ENCODE results near the gene NHEJ1.

Gene NHEJ1

DNA sequence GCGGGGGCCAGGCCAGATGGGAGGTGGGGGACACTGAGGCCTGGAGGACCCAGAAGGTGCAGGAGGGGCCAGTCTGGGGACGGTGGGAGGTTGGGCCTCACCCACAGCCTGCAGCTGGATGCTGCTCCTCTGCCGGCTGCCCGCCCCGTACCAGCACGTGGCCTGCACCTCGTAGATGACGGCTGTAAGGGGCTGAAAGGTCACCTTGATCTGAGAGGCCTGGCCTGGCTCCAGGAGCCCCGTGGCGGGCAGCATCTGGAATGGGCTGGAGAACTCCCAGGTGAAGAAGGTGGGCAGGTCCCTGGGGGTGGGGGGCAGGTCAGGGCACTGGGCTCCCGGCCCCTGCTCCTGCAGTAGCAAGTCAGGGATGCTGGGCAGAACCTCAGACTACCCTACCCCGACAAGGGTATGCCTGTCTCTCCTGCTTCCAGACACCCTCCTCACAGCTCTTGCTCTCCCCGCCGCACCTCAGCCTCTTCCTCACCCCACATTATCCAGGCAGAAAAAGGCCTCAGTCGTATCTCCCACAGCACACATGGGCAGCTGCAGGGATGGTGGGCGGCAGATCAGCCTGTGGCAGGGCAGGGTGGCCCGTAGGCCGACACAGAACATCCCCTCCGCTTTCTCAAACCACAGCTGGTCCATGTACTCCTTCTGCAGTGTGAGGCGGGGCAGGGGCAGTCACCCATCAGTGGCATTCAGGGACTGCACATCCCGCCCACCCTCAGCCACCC, 129.4 kb downstream of the NHEJ1 start:
- Histone ChIP-seq H3K27ac (no peak overlapping the region), H3K4me3 (ENCODE audit: low read depth, low read length) (no peak overlapping the region), H3K9ac (no peak overlapping the region), H3K4me2 (ENCODE audit: low read length) (no peak overlapping the region), H3K27me3 (ENCODE audit: control insufficient read depth, insufficient read depth, low read length) (no peaks in the 10 kb centered on the region), H3K9me3 (ENCODE audit: control insufficient read depth, low read length) (no peaks in the 10 kb centered on the region), H3K36me3 (ENCODE audit: control insufficient read depth, insufficient read depth, low read length) (no peaks in the 10 kb centered on the region), H3K4me1 (peaks cover 3% of the 10 kb centered on the region), H3K79me2 (no peaks in the 10 kb centered on the region), H2AFZ (no peak overlapping the region)
- TF ChIP-seq, protein P1, sequence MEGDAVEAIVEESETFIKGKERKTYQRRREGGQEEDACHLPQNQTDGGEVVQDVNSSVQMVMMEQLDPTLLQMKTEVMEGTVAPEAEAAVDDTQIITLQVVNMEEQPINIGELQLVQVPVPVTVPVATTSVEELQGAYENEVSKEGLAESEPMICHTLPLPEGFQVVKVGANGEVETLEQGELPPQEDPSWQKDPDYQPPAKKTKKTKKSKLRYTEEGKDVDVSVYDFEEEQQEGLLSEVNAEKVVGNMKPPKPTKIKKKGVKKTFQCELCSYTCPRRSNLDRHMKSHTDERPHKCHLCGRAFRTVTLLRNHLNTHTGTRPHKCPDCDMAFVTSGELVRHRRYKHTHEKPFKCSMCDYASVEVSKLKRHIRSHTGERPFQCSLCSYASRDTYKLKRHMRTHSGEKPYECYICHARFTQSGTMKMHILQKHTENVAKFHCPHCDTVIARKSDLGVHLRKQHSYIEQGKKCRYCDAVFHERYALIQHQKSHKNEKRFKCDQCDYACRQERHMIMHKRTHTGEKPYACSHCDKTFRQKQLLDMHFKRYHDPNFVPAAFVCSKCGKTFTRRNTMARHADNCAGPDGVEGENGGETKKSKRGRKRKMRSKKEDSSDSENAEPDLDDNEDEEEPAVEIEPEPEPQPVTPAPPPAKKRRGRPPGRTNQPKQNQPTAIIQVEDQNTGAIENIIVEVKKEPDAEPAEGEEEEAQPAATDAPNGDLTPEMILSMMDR (IDR thresholded peaks at IDR 0.05), result no peak

DNA sequence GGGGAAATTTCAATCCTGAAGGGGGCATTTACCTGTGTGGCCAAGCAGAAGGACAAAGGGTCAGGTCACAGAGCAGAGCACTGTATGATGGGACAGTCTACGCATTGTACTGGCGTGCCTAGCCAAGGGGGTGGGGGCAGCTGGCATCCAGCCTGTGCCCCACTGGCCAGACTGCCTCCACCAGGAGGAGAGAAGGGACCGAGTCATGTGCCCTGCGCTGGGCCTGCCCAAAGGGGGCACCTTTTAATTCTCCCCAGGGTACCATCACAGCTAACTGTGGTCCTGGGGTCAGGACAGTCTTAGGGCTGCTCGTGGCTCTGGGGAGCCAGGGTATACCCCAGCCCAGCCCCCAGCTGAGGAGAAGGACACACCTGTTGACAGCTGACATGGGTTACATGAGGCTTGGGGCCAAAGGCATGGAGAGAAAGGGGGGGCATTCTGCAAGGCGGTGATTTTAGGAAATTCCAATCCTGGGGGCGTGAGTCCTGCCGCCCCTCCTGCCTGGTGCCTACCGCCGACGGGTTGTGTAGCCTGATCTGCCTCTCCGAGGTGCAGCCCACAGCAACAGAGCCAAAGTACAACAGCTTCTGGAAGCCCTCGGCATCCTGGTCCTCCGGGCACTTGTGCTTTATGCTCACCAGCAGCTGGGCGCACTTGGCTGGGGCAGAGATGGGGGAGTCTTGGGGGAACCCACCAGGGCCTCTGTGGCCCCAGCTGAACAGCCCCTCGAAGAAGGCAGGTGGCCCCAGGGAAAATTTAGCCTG, 130.3 kb downstream of the NHEJ1 start:
- no peaks in the 10 kb centered on the region for H3K27me3 ChIP-seq (ENCODE audit: control insufficient read depth, insufficient read depth, low read length)
- no peak overlapping the region for H3K9ac ChIP-seq

DNA sequence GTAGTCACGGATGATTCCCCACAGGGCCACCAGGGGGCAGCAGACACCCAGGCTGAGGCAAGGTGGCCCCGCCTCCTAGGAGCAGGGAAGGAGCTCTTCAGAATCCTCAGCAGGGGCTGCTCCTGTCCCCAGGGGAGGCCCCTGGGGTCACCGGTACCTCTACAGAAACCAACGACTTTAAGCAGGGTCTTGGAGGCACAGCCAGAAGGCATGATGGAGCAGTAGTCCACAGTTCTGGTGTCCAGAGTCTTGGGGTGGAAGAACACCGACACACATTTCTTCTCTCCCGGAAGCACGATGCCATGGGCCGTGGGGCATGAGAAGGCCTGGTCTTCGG, 130.8 kb downstream of the NHEJ1 start:
- TF ChIP-seq, protein P1 (IDR thresholded peaks at IDR 0.05), result peak; percentile 98
- Histone ChIP-seq H3K9me3 (ENCODE audit: control insufficient read depth, low read length) (no peaks in the 10 kb centered on the region), H3K4me3 (ENCODE audit: low read depth, low read length) (no peak overlapping the region), H3K4me1 (peaks cover 3% of the 10 kb centered on the region), H3K79me2 (no peaks in the 10 kb centered on the region), H3K27me3 (ENCODE audit: control insufficient read depth, insufficient read depth, low read length) (no peaks in the 10 kb centered on the region), H2AFZ (peak overlapping the region; percentile 40), H3K9ac (no peak overlapping the region), H3K36me3 (ENCODE audit: control insufficient read depth, insufficient read depth, low read length) (no peaks in the 10 kb centered on the region), H3K27ac (no peak overlapping the region), H3K4me2 (ENCODE audit: low read length) (no peak overlapping the region)

More for the DNA sequence above, 130.3 kb downstream of the NHEJ1 start:
- TF ChIP-seq, protein P1 (IDR thresholded peaks at IDR 0.05), result no peak
- no peak overlapping the region for H3K4me3 ChIP-seq (ENCODE audit: low read depth, low read length)
- H3K27ac ChIP-seq, result no peak overlapping the region
- no peaks in the 10 kb centered on the region for H3K79me2 ChIP-seq
- H3K4me1 ChIP-seq, result peaks cover 3% of the 10 kb centered on the region
- peak overlapping the region; percentile 40 for H2AFZ ChIP-seq
- H3K9me3 ChIP-seq (ENCODE audit: control insufficient read depth, low read length), result no peaks in the 10 kb centered on the region
- no peak overlapping the region for H3K4me2 ChIP-seq (ENCODE audit: low read length)
- H3K36me3 ChIP-seq (ENCODE audit: control insufficient read depth, insufficient read depth, low read length), result no peaks in the 10 kb centered on the region

DNA sequence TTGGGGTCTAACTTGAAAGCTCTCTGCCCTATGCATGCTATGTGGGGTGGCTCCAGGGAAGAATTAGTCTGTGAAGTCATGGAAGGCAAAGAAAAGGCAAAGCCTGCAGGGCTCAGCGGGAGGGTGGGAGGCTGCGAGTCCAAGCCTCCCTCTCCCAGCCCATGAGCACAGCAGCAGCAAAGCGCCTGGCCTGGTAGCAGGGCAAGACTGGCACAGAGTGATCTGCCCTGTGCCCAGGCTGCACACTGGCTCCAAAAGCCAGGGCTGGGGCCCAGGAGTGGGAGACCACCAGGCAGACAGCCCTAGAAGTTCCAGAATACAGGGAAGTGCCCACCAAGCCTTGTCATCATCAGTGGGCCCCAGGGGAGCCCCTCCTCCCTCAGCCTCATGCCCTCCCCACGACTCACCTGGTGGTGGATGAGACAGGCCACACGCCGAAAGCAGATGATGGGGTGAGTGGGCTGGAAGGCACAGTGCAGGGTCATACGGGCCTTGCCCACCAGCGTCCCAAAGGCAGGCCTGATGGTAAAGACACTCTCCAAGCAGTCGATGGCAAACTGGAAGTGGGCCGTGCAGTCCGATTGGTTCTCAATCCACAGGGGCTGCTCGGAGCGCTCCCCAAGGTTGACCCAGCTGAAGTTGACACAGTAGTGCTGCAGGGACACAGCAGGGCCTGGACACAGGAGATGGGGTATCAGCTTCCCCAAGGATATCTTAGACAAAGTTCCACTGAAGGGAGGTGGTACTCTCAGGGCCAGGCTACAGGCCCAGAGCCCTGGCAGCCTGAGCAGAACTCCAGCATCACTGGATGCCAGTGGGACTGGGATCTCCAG, 131.4 kb downstream of the NHEJ1 start:
- no peak overlapping the region for H3K4me2 ChIP-seq (ENCODE audit: low read length)
- no peak overlapping the region for H3K4me3 ChIP-seq (ENCODE audit: low read depth, low read length)
- peak overlapping the region; percentile 40 for H2AFZ ChIP-seq
- H3K4me1 ChIP-seq, result peaks cover 3% of the 10 kb centered on the region
- no peak overlapping the region for H3K27ac ChIP-seq
- TF ChIP-seq, protein P1 (IDR thresholded peaks at IDR 0.05), result no peak
- no peaks in the 10 kb centered on the region for H3K9me3 ChIP-seq (ENCODE audit: control insufficient read depth, low read length)
- no peaks in the 10 kb centered on the region for H3K79me2 ChIP-seq
- H3K9ac ChIP-seq, result no peak overlapping the region
- H3K36me3 ChIP-seq (ENCODE audit: control insufficient read depth, insufficient read depth, low read length), result no peaks in the 10 kb centered on the region
- H3K27me3 ChIP-seq (ENCODE audit: control insufficient read depth, insufficient read depth, low read length), result no peaks in the 10 kb centered on the region
